Measurements from ENCODE around the gene USP19.

DNA sequence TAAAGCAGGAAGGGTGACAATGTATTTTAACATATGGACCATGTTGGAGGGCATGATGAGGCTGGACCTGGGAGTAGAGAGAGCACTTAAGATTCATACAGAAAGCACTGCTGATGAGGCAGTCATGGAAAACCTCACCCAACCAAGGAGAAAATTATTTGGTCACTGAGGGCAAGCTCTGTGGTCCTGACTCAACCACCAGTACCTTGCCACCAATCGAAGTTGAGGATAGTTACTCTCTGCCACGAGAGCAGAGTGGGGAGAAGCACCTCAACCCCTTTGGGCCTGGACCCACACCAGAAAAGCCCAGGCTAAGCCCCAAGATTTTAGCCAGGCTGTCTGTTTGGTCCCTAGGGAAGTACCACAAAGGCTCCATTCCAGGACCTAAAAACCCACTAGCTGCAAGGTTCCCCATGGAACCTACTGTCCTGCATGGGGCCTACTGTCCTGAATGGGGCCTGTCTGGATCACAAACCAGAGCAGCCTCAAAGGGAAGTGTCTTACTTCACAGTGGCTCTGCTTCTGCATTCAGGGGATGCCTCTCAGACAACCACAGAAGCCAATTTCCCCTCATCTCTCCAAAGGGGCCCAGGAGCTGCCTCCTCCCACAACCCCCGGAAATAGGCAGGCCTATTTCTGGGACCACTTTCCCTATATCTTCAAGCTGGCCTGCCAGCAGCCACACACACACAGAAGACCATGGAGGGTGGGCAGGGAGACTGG, 41.3 kb upstream of the USP19 start:
- no peak for TF ChIP-seq POLR2A (IDR thresholded peaks at IDR 0.05)
- TF ChIP-seq, protein P1, sequence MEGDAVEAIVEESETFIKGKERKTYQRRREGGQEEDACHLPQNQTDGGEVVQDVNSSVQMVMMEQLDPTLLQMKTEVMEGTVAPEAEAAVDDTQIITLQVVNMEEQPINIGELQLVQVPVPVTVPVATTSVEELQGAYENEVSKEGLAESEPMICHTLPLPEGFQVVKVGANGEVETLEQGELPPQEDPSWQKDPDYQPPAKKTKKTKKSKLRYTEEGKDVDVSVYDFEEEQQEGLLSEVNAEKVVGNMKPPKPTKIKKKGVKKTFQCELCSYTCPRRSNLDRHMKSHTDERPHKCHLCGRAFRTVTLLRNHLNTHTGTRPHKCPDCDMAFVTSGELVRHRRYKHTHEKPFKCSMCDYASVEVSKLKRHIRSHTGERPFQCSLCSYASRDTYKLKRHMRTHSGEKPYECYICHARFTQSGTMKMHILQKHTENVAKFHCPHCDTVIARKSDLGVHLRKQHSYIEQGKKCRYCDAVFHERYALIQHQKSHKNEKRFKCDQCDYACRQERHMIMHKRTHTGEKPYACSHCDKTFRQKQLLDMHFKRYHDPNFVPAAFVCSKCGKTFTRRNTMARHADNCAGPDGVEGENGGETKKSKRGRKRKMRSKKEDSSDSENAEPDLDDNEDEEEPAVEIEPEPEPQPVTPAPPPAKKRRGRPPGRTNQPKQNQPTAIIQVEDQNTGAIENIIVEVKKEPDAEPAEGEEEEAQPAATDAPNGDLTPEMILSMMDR (IDR thresholded peaks at IDR 0.05): no peak

Data from adrenal gland (tissue), 5 donors.